Ishikawa (cell line): ENCODE measurements around the gene GALNT10.

Experiments used
- EGR1 ChIP-seq: IDR thresholded peaks from 2 replicates; pipeline ENCODE4 v1.6.1; 2012
- EP300 ChIP-seq: IDR thresholded peaks from 2 replicates; pipeline ENCODE4 v1.6.1; 2012; ENCODE audit warnings: borderline replicate concordance
- REST ChIP-seq: IDR thresholded peaks from 2 replicates; pipeline ENCODE4 v1.6.1; 2012; ENCODE audit warnings: low read depth, mild to moderate bottlenecking

- TF ChIP-seq EP300 (no peak), EGR1 (no peak), REST (no peak)
These were observed 212.1 kb downstream of the GALNT10 start for GRCh38 chr5:154402611-154403010.
